AG09309 (cell line): ENCODE measurements around the gene FBXW9.

Source experiments
- DNase-seq: peaks from one replicate; pipeline ENCODE4 v3.0.0-alpha.2; 2010; ENCODE audit warnings: low read depth
- H3K4me3 ChIP-seq: 2 replicates; pipeline ENCODE4 v1.5.1; 2011; ENCODE audit warnings: mild to moderate bottlenecking, low read depth, low read length, moderate library complexity; ENCODE audit not compliant: control insufficient read depth
- TF ChIP-seq, protein P1 (sequence below): IDR thresholded peaks from 2 replicates; pipeline ENCODE4 v1.5.1; 2011; ENCODE audit warnings: mild to moderate bottlenecking, low read depth, low read length, inconsistent platforms; ENCODE audit not compliant: insufficient read depth, control insufficient read depth; ENCODE audit errors: missing control alignments

Gene FBXW9

DNA sequence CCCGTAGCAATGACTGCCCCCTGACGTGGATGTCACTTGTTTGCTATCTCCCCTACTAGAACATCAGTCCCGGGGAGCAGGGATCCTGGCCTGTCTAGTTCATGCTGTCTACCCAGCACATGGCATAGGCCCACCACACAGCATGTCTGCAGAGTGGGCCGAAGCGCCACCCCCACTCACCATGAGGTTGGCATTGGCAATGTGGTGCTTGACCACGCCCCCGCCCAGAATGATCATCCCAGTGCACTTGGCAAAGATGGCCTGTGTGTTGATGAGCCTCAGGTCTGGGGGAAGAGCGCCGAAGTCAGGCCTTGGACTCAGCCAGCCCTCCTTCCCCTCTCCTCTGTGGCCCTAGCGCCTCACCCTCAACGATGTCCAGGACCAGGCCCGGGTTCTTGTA is 19.5 kb downstream of the FBXW9 start:
- TF ChIP-seq, protein P1, sequence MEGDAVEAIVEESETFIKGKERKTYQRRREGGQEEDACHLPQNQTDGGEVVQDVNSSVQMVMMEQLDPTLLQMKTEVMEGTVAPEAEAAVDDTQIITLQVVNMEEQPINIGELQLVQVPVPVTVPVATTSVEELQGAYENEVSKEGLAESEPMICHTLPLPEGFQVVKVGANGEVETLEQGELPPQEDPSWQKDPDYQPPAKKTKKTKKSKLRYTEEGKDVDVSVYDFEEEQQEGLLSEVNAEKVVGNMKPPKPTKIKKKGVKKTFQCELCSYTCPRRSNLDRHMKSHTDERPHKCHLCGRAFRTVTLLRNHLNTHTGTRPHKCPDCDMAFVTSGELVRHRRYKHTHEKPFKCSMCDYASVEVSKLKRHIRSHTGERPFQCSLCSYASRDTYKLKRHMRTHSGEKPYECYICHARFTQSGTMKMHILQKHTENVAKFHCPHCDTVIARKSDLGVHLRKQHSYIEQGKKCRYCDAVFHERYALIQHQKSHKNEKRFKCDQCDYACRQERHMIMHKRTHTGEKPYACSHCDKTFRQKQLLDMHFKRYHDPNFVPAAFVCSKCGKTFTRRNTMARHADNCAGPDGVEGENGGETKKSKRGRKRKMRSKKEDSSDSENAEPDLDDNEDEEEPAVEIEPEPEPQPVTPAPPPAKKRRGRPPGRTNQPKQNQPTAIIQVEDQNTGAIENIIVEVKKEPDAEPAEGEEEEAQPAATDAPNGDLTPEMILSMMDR = no peak
- no peak overlapping the region for H3K4me3 ChIP-seq
- no peak for DNase-seq

DNA sequence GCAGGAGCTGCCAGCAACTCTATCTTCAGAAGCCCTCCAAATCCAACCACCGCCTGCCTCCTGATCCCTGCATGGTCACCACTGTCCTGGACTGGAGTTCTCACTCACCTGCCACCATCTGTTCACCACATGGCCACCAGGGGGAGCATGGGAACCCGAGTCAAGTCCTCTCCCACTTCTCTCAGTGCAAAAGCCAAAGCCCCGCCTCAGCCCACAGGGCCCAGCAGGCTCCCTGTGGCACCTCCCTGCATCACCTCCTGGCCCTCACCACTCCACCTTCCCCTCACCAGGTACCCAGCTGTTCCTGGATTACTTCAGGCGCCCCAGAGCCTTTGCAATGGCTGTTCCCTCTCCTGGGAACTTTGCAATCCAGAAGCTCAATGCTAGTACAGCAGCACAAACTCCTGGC is 20.0 kb downstream of the FBXW9 start:
- no peak for DNase-seq
- TF ChIP-seq, protein P1 = peak; percentile 92
- H3K4me3 ChIP-seq = no peak overlapping the region

DNA sequence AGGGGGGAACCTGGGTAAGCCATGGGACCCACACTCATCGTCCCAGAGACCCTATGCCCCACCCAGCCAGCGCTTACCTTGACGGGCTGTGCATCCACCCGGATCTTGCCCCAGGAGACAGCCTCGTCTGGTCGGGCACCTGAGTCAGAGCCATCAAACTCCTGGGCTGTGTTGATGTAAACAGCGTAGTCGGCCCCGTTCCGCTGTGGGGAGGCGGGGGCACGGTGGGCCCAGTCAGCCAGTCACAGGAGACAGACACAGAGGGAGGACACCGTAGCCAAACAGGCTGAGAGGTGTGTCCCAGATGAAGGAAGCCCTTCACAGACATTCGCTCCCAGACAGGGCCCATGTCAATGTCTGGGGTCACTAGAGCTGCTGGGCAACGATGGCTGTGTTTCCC is 20.5 kb downstream of the FBXW9 start:
- DNase-seq = no peak
- TF ChIP-seq, protein P1 = no peak
- H3K4me3 ChIP-seq = no peak overlapping the region

DNA sequence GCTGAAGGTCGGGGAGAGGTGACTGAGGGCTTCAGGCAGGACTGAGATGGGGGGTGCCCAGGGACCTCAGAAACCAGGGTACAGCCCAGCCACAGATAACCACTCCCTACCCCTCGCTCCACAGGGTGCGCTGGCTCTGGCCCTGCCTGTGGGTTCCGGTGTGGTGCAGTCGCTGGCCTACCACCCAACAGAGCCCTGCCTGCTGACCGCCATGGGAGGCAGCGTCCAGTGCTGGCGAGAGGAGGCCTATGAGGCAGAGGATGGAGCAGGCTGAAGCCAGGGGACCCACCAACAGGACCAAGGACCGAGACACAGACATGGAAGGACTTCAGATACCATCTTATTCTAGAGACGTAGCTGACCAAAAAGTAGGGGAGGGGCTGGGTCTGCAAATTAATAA is 21.0 kb downstream of the FBXW9 start:
- no peak for DNase-seq
- TF ChIP-seq, protein P1 = no peak
- no peak overlapping the region for H3K4me3 ChIP-seq

DNA sequence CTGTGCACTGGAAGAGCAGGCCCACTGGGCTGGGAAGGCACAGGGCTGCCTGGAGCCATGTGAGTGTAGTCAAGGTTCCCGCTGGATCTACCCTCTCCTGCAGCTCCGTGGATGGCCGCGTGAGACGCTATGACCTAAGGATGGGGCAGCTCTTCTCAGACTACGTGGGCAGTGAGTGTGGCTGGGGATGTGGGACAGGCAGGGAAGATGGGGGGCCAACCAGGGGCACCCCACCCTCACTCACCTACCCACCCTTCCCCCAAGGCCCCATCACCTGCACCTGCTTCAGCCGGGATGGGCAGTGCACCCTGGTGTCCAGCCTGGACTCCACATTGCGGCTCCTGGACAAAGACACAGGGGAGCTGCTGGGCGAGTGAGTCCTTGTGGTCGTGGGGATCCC is 23.7 kb downstream of the FBXW9 start:
- no peak overlapping the region for H3K4me3 ChIP-seq
- DNase-seq = no peak
- TF ChIP-seq, protein P1 = no peak

DNA sequence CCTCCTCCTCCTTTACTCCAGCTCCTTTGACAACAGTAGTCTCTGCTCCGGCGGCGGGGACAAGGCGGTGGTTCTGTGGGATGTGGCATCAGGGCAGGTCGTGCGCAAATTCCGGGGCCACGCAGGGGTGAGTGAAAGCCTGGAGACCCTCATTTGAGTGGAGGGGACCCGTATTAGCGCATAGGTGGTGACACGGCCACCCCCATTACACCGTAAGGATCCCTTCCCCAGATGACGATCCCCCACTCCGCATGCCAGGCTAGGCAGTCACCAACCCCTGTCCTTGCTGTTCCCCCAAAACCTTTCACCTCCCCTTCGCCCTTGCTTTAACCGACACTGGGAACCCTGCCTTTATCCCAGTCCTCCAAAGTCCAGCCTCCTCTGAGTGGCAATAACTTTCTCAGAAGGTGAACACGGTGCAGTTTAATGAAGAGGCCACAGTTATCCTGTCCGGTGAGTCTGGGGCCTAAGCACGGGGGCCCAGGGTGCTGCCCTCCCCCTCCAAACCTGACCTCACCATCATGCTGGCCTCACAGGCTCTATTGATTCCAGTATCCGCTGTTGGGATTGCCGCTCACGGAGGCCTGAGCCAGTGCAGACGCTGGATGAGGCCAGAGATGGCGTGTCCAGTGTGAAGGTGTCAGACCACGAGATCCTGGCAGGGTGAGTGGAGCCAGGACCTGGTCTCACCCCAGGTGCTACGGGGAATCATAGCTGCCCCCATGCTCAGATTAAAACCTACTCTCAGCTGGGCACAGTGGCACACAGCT is 26.1 kb downstream of the FBXW9 start:
- TF ChIP-seq, protein P1 = no peak
- DNase-seq = no peak
- H3K4me3 ChIP-seq = peak overlapping the region; percentile 72
